Endothelial cell of umbilical vein (primary cell): ENCODE measurements around the gene CD37.

Experiments used
- CTCF ChIP-seq, 2 donors: IDR thresholded peaks; 1 replicate in 1 of 2; 2 replicates in 1 of 2; pipeline ENCODE4 v1.5.1; 2011; ENCODE audit warnings: low read length in 2 of 2, mild to moderate bottlenecking in 2 of 2, moderate library complexity in 2 of 2, control low read depth in 1 of 2, inconsistent platforms in 1 of 2, low read depth in 1 of 2; ENCODE audit not compliant: insufficient read depth in 1 of 2; ENCODE audit errors: extremely low read depth in 1 of 2
- EZH2 ChIP-seq: IDR thresholded peaks from 2 replicates; pipeline ENCODE4 v1.6.1; 2012; ENCODE audit warnings: borderline replicate concordance, low read depth, mild to moderate bottlenecking, moderate library complexity, low read length, inconsistent platforms; ENCODE audit not compliant: severe bottlenecking
- JUN ChIP-seq: IDR thresholded peaks from 2 replicates; pipeline ENCODE4 v1.6.1; 2011; ENCODE audit warnings: borderline replicate concordance, low read depth; ENCODE audit not compliant: insufficient read length, insufficient read depth
- POLR2AphosphoS5 ChIP-seq: IDR thresholded peaks from 2 replicates; pipeline ENCODE4 v1.6.1; 2012; ENCODE audit warnings: low read depth, mild to moderate bottlenecking, control low read depth, low read length, moderate library complexity; ENCODE audit not compliant: insufficient read depth

- TF ChIP-seq CTCF (IDR thresholded peaks at IDR 0.05; ENCODE audit: extremely low read depth in 1 of 2, insufficient read depth in 1 of 2, low read depth in 1 of 2, low read length in 2 of 2): no peak
- TF ChIP-seq EZH2: no peak
- TF ChIP-seq POLR2AphosphoS5: no peak
- TF ChIP-seq JUN: no peak
Observed at GRCh38 chr19:49383599-49383998, 48.4 kb downstream of the CD37 start.
